Coronary artery (tissue), 2 donors: Measurements from ENCODE around the gene UBE2I.

Experiments
- DNase-seq: peaks from one replicate; pipeline ENCODE4 v3.0.0-alpha.2; 2017; ENCODE audit warnings: low spot score
- H3K27ac ChIP-seq, 2 donors: fragments of 200-600 bp; sonication (generic); one replicate each; pipeline ENCODE4 v1.5.1; 2016 to 2019
- H3K4me3 ChIP-seq: fragments of 200-600 bp; sonication (generic); 2 replicates; pipeline ENCODE4 v1.5.1; 2016; ENCODE audit warnings: mild to moderate bottlenecking, moderate library complexity
- CTCF ChIP-seq: fragments of 200-600 bp; sonication (generic); IDR thresholded peaks from one replicate; pipeline ENCODE4 v1.5.1; 2019; ENCODE audit warnings: antibody characterized with exemption

UBE2I gene

DNA sequence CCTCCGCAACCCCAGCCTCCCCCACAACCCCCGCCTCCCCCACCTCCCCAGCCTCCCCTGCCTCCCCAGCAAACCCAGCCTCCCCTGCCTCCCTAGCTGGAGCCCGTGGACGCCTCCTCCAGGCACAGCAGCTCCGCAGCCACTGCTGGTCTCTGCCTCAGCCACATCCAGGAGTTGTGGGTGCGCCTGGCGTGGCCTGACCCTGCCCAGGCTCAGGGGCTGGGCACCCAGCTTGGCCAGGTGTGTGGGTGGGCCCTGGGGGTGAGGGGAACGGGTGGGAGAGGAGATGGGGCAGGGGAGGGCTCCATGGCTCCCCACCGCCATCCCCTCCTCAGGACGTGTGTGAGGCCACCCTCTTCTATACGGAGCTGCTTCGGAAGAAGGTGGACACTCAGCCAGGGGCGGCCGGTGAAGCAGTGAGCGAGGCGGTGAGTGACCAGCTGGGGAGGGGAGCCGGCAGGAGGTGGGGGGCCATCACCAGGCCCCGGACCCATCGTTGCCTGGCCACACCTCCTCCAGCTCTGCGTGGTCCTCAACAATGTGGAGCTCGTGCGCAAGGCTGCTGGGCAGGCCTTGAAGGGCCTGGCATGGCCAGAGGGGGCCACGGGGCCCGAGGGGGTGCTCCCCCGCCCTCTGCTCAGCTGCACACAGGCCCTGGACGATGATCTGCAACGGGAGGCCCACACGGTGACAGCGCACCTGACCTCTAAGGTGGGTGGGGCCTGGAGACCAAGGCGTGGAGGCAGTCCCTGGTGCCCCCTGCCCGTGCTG, 36.4 kb downstream of the UBE2I start:
- no peak for TF ChIP-seq CTCF
- Histone ChIP-seq H3K4me3 (no peak overlapping the region), H3K27ac (no peak overlapping the region)
- no peak for DNase-seq

DNA sequence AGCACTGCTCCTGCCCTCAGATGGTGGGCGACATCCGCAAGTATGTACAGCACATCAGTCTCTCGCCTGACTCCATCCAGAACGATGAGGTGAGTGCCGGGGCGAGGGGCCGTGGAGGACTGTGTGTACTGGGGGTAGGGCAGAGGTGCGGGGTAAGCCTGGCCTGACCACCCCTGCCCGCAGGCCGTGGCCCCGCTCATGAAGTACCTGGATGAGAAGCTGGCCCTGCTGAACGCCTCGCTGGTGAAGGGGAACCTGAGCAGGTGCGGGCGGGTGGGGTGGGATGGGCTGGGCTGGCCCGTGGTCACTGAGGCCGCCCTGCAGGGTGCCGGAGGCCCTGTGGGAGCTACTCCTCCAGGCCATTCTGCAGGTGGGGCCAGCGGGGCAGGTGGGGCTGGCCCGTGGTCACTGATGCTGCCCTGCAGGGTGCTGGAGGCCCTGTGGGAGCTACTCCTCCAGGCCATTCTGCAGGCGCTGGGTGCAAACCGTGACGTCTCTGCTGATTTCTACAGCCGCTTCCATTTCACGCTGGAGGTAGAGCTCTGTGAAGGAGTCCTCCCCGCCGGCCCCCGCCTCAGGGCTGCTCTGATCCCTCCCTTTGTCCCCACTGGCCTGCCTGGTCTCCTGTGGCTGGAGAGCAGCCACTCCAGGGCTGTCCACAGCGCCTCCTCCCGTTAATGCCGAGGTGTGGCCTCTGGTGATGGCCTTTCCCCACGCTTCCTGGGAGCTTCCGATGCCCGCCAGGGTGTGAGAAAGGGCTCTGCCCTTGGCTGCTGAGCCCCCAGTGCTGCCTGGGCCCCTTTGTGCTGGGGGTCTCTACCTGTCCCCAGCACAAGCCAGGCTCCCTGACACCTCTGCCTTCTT, 37.2 kb downstream of the UBE2I start:
- no peak for DNase-seq
- TF ChIP-seq CTCF, result no peak
- Histone ChIP-seq H3K27ac (no peak overlapping the region), H3K4me3 (no peak overlapping the region)

DNA sequence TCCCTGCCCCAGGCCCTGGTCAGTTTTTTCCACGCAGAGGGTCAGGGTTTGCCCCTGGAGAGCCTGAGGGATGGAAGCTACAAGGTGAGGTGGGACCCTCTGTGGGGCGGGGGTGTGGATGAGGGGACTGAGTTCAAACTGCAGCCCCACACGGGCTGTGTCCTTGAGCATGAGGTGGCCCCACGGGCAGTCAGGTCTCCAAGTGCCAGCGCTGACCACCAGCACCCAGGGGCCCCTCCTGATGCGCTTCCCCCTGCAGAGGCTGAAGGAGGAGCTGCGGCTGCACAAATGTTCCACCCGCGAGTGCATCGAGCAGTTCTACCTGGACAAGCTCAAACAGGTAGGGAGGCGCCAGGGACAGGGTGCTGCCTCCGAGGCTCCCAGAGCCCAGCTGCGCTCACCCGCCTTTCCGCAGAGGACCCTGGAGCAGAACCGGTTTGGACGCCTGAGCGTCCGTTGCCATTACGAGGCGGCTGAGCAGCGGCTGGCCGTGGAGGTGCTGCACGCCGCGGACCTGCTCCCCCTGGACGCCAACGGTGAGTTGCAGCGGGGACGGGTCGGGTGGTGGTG, 37.9 kb downstream of the UBE2I start:
- no peak for TF ChIP-seq CTCF
- no peak for DNase-seq
- H3K4me3 ChIP-seq, result no peak overlapping the region
- no peak overlapping the region for H3K27ac ChIP-seq

DNA sequence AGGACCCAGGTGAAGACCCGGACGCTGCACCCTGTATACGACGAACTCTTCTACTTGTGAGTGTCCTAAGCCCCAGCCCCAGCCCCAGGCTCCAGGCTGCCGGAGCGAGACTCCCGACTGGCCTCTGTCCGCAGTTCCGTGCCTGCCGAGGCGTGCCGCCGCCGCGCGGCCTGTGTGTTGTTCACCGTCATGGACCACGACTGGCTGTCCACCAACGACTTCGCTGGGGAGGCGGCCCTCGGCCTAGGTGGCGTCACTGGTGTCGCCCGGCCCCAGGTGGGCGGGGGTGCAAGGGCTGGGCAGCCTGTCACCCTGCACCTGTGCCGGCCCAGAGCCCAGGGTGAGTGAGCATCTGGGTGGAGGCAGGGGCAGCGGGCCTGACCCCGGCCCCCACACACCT, 38.5 kb downstream of the UBE2I start:
- TF ChIP-seq CTCF, result no peak
- H3K27ac ChIP-seq, result no peak overlapping the region
- H3K4me3 ChIP-seq, result no peak overlapping the region
- DNase-seq, result no peak

- Histone ChIP-seq H3K27ac (no peak overlapping the region), H3K4me3 (no peak overlapping the region)
- TF ChIP-seq CTCF, result no peak
- DNase-seq, result no peak
Observed at GRCh38 chr16:1348441-1348840, 39.0 kb downstream of the UBE2I start.

- DNase-seq, result no peak
- no peak overlapping the region for H3K27ac ChIP-seq
- H3K4me3 ChIP-seq, result no peak overlapping the region
- TF ChIP-seq CTCF, result no peak
Observed at GRCh38 chr16:1348926-1349325, 39.5 kb downstream of the UBE2I start.
